ENCODE data around the gene AMDHD2. TPM values are rescaled to one million over a fixed set of nuclear protein-coding genes. Genes with fewer than 3 reads are reported as not detected.

The AMDHD2 gene
- total and polyA plus RNA-seq, 2 of the 13 experiments (the other 11 are each of a cell fraction or from before 2014, with no cell fraction given): 33.5 to 39.1 TPM

DNA sequence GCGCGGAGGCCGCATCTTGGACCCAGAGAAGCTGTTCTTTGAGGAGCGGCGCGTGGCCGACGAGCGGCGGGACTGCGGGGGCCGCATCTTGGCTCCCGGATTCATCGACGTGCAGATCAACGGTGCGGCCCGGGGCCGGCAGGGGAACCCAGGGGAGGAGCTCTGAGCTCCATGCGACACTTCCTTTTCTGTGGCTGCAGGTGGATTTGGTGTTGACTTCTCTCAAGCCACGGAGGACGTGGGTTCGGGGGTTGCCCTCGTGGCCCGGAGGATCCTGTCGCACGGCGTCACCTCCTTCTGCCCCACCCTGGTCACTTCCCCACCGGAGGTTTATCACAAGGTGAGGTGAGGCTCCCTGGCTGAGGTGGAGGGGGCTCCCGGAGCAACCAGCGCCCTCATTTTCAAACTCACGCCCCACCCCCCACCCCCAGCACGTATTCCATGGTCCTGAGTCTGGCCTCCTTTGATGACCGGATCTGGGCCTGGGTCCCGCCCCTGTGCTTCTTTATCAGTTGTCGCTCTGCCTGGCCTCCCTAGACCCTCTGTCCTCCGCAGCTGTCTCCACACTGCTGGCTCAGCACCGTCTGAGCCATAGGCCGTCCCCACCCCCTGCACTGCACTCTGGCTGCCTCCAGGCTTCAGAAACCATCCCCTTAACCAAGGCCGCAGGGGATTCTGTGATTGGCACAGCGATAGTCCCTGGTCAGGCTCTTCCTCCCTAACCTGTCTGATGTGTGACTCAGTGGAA, 787 bp downstream of the AMDHD2 start (continued):
- TF ChIP-seq, protein P1, sequence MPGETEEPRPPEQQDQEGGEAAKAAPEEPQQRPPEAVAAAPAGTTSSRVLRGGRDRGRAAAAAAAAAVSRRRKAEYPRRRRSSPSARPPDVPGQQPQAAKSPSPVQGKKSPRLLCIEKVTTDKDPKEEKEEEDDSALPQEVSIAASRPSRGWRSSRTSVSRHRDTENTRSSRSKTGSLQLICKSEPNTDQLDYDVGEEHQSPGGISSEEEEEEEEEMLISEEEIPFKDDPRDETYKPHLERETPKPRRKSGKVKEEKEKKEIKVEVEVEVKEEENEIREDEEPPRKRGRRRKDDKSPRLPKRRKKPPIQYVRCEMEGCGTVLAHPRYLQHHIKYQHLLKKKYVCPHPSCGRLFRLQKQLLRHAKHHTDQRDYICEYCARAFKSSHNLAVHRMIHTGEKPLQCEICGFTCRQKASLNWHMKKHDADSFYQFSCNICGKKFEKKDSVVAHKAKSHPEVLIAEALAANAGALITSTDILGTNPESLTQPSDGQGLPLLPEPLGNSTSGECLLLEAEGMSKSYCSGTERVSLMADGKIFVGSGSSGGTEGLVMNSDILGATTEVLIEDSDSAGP (CRISPR knock-in tag; IDR thresholded peaks at IDR 0.05; ENCODE audit: borderline replicate concordance): 0 out of 2 replicates have a peak, but pooled peaks have one; percentile 22
- TF ChIP-seq PHF21A (CRISPR knock-in tag; IDR thresholded peaks at IDR 0.05) (peak; percentile 34; the same call in 1 of the 2 replicates), PRMT3 (CRISPR knock-in tag; IDR thresholded peaks at IDR 0.05; ENCODE audit: borderline replicate concordance, low read depth) (no peak), ZNF777 (CRISPR knock-in tag; IDR thresholded peaks at IDR 0.05) (peak; percentile 70; the same call in 1 of the 2 replicates), ASH2L (IDR thresholded peaks at IDR 0.05; ENCODE audit: insufficient read length, low read depth, low read length) (peak; percentile 44), ZNF383 (CRISPR knock-in tag; IDR thresholded peaks at IDR 0.05; ENCODE audit: borderline replicate concordance) (no peak), ZNF556 (CRISPR knock-in tag; IDR thresholded peaks at IDR 0.05; ENCODE audit: borderline replicate concordance) (no peak), XRCC5 (optimal IDR thresholded peaks at IDR 0.05; ENCODE audit: low read length) (peak; percentile 72), KLF11 (CRISPR knock-in tag; IDR thresholded peaks at IDR 0.05) (no peak), POLR2AphosphoS2 (IDR thresholded peaks at IDR 0.05; ENCODE audit: low read depth, low read length) (no peak; the same call in 1 of the 2 replicates), DNMT3B (CRISPR knock-in tag; conservative IDR thresholded peaks at IDR 0.05) (no peak), NONO (IDR thresholded peaks at IDR 0.05) (no peak), NONO (CRISPR knock-in tag; conservative IDR thresholded peaks at IDR 0.05) (peak; percentile 5; the same call in 1 of the 2 replicates), ZNF224 (CRISPR knock-in tag; IDR thresholded peaks at IDR 0.05) (no peak), BRD4 (CRISPR knock-in tag; IDR thresholded peaks at IDR 0.05) (no peak), SOX6 (IDR thresholded peaks at IDR 0.05) (no peak), SOX6 (CRISPR knock-in tag; IDR thresholded peaks at IDR 0.05) (peak; percentile 36; the same call in 1 of the 2 replicates), ATF7-NPFF (CRISPR knock-in tag; IDR thresholded peaks at IDR 0.05; ENCODE audit: low read depth) (0 out of 2 replicates have a peak, but pooled peaks have one; percentile 36)
- TF ChIP-seq, protein P2, sequence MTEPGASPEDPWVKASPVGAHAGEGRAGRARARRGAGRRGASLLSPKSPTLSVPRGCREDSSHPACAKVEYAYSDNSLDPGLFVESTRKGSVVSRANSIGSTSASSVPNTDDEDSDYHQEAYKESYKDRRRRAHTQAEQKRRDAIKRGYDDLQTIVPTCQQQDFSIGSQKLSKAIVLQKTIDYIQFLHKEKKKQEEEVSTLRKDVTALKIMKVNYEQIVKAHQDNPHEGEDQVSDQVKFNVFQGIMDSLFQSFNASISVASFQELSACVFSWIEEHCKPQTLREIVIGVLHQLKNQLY (CRISPR knock-in tag; IDR thresholded peaks at IDR 0.05): 0 out of 2 replicates have a peak, but pooled peaks have one; percentile 10
- TF ChIP-seq, protein P3, sequence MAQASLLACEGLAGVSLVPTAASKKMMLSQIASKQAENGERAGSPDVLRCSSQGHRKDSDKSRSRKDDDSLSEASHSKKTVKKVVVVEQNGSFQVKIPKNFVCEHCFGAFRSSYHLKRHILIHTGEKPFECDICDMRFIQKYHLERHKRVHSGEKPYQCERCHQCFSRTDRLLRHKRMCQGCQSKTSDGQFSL (CRISPR knock-in tag; IDR thresholded peaks at IDR 0.05): no peak
- TF ChIP-seq, protein P4, sequence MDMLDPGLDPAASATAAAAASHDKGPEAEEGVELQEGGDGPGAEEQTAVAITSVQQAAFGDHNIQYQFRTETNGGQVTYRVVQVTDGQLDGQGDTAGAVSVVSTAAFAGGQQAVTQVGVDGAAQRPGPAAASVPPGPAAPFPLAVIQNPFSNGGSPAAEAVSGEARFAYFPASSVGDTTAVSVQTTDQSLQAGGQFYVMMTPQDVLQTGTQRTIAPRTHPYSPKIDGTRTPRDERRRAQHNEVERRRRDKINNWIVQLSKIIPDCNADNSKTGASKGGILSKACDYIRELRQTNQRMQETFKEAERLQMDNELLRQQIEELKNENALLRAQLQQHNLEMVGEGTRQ (IDR thresholded peaks at IDR 0.05; ENCODE audit: low read depth, low read length): no peak
- TF ChIP-seq, protein P4 (CRISPR knock-in tag; IDR thresholded peaks at IDR 0.05; ENCODE audit: borderline replicate concordance): peak; percentile 49; the same call in 1 of the 2 replicates
- TF ChIP-seq, protein P5, sequence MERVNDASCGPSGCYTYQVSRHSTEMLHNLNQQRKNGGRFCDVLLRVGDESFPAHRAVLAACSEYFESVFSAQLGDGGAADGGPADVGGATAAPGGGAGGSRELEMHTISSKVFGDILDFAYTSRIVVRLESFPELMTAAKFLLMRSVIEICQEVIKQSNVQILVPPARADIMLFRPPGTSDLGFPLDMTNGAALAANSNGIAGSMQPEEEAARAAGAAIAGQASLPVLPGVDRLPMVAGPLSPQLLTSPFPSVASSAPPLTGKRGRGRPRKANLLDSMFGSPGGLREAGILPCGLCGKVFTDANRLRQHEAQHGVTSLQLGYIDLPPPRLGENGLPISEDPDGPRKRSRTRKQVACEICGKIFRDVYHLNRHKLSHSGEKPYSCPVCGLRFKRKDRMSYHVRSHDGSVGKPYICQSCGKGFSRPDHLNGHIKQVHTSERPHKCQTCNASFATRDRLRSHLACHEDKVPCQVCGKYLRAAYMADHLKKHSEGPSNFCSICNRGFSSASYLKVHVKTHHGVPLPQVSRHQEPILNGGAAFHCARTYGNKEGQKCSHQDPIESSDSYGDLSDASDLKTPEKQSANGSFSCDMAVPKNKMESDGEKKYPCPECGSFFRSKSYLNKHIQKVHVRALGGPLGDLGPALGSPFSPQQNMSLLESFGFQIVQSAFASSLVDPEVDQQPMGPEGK (CRISPR knock-in tag; IDR thresholded peaks at IDR 0.05): peak; percentile 21; the same call in 1 of the 2 replicates
